Measurements from ENCODE around the gene ACVR2B.

DNA sequence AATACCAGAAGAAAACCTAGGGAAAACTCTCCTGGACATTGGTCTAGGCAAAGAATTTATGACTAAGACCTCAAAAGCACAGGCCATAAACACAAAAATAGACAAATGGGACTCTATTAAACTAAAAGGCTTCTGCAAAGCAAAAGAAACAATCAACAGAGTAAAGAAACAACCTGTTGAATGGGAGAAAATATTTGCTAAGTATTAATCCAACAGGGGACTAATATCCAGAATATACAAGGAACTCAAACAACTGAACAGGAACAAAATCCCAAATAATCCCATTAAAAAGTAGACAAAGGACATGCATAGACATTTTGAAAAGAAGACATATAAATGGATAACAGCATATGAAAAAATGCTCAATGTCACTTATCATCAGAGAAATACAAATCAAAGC is 6.9 kb upstream of the ACVR2B start:
- TF ChIP-seq SIN3A (IDR thresholded peaks at IDR 0.05; ENCODE audit: borderline replicate concordance, insufficient read depth, low read length) (no peak), POLR2AphosphoS5 (IDR thresholded peaks at IDR 0.05; ENCODE audit: low read depth, low read length) (no peak)

All from PFSK-1 (cell line).